Measurements from ENCODE around the gene ANKRD33B. TPM values are rescaled to one million over a fixed set of nuclear protein-coding genes. Genes with fewer than 3 reads are reported as not detected.
A peak's percentile ranks its signal among the peaks of the same experiment; 100 is the strongest.

The ANKRD33B gene
- polyA plus RNA-seq, 1 experiment: 3.4 TPM

GRCh38 chr5:10520706-10521105 is 43.2 kb upstream of the ANKRD33B start:
- ChIA-PET POLR2A (no interaction called here), CTCF (no interaction called here)
- no peak for TF ChIP-seq CTCF (IDR thresholded peaks at IDR 0.05; ENCODE audit: insufficient read depth, low read depth, low read length)
- no peak for DNase-seq (ENCODE audit: low read depth)
- H3K4me3 ChIP-seq (ENCODE audit: low read depth, low read length): no peak overlapping the region
- H3K27me3 ChIP-seq (ENCODE audit: control insufficient read depth, insufficient read depth, low read length): no peaks in the 10 kb centered on the region
- no peaks in the 10 kb centered on the region for H3K36me3 ChIP-seq (ENCODE audit: control insufficient read depth, insufficient read depth, low read length)

- no peak for DNase-seq (ENCODE audit: low read depth)
- CTCF ChIA-PET: no interaction called here
- TF ChIP-seq CTCF (IDR thresholded peaks at IDR 0.05; ENCODE audit: insufficient read depth, low read depth, low read length): peak; percentile 42
- Histone ChIP-seq H3K27me3 (ENCODE audit: control insufficient read depth, insufficient read depth, low read length) (no peaks in the 10 kb centered on the region), H3K36me3 (ENCODE audit: control insufficient read depth, insufficient read depth, low read length) (no peaks in the 10 kb centered on the region), H3K4me3 (ENCODE audit: low read depth, low read length) (no peak overlapping the region)
- POLR2A ChIA-PET: no interaction called here
Observed at GRCh38 chr5:10521466-10522223, 42.2 kb upstream of the ANKRD33B start.

GRCh38 chr5:10522224-10522611 is 41.7 kb upstream of the ANKRD33B start:
- no peak for DNase-seq (ENCODE audit: low read depth)
- H3K36me3 ChIP-seq (ENCODE audit: control insufficient read depth, insufficient read depth, low read length): no peaks in the 10 kb centered on the region
- no peak overlapping the region for H3K4me3 ChIP-seq (ENCODE audit: low read depth, low read length)
- CTCF ChIA-PET: no interaction called here
- H3K27me3 ChIP-seq (ENCODE audit: control insufficient read depth, insufficient read depth, low read length): no peaks in the 10 kb centered on the region
- POLR2A ChIA-PET: no interaction called here
- no peak for TF ChIP-seq CTCF (IDR thresholded peaks at IDR 0.05; ENCODE audit: insufficient read depth, low read depth, low read length)

- no peak overlapping the region for H3K4me3 ChIP-seq (ENCODE audit: low read depth, low read length)
- ChIA-PET POLR2A (interaction anchor here (0.7 kb wide), 1 partner anchor 26 kb away, joined by 4 read pairs; no protein-coding TSS in a partner anchor), CTCF (no interaction called here)
- DNase-seq (ENCODE audit: low read depth): peak; percentile 93
- H3K27me3 ChIP-seq (ENCODE audit: control insufficient read depth, insufficient read depth, low read length): no peaks in the 10 kb centered on the region
- no peak for TF ChIP-seq CTCF (IDR thresholded peaks at IDR 0.05; ENCODE audit: insufficient read depth, low read depth, low read length)
- no peaks in the 10 kb centered on the region for H3K36me3 ChIP-seq (ENCODE audit: control insufficient read depth, insufficient read depth, low read length)
Observed at GRCh38 chr5:10524376-10525123, 39.3 kb upstream of the ANKRD33B start.

- no peak for TF ChIP-seq CTCF (IDR thresholded peaks at IDR 0.05; ENCODE audit: insufficient read depth, low read depth, low read length)
- Histone ChIP-seq H3K36me3 (ENCODE audit: control insufficient read depth, insufficient read depth, low read length) (no peaks in the 10 kb centered on the region), H3K4me3 (ENCODE audit: low read depth, low read length) (no peak overlapping the region), H3K27me3 (ENCODE audit: control insufficient read depth, insufficient read depth, low read length) (no peaks in the 10 kb centered on the region)
- DNase-seq (ENCODE audit: low read depth): no peak
- ChIA-PET CTCF (no interaction called here), POLR2A (interaction anchor here (0.7 kb wide), 1 partner anchor 26 kb away, joined by 4 read pairs; no protein-coding TSS in a partner anchor)
Observed at GRCh38 chr5:10525124-10525495, 38.8 kb upstream of the ANKRD33B start.
